Hematopoietic multipotent progenitor cell treated with erythropoietin and hydrocortisone succinate and interleukin-3 and kit ligand, for 8 days (in vitro differentiated cells): ENCODE measurements around the gene SEC22B.
"Not testable (repeated sequence)": the region's sequence is repeated elsewhere in the genome, so short reads cannot be mapped to it uniquely, and the experiment has no call there.

ENCODE experiments used
- DNase-seq: peaks from one replicate; pipeline ENCODE4 v3.0.0-alpha.2; 2015

The SEC22B gene

GRCh38 chr1:120144626-120145025 is 31.7 kb downstream of the SEC22B start:
- DNase-seq, result not testable (repeated sequence)

- DNase-seq, result not testable (repeated sequence)
These were observed 32.2 kb downstream of the SEC22B start for GRCh38 chr1:120144169-120144568.

GRCh38 chr1:120143334-120143733 is 33.0 kb downstream of the SEC22B start:
- peak; percentile 40 for DNase-seq

GRCh38 chr1:120142512-120143263 is 33.6 kb downstream of the SEC22B start:
- DNase-seq, result peak; percentile 46

- not testable (repeated sequence) for DNase-seq
These were observed 34.5 kb downstream of the SEC22B start for GRCh38 chr1:120141865-120142264.

- not testable (repeated sequence) for DNase-seq
These were observed 35.6 kb downstream of the SEC22B start for GRCh38 chr1:120140656-120141265.

GRCh38 chr1:120136086-120136485 is 40.2 kb downstream of the SEC22B start:
- DNase-seq, result not testable (repeated sequence)

GRCh38 chr1:120133928-120134325 is 42.4 kb downstream of the SEC22B start:
- not testable (repeated sequence) for DNase-seq

GRCh38 chr1:120133228-120133927 is 42.9 kb downstream of the SEC22B start:
- no peak for DNase-seq

- not testable (repeated sequence) for DNase-seq
These were observed 43.9 kb downstream of the SEC22B start for GRCh38 chr1:120132406-120132763.

- not testable (repeated sequence) for DNase-seq
These were observed 44.5 kb downstream of the SEC22B start for GRCh38 chr1:120131611-120132405.

- not testable (repeated sequence) for DNase-seq
These were observed 48.4 kb downstream of the SEC22B start for GRCh38 chr1:120127921-120128320.

GRCh38 chr1:120126216-120126615 is 50.1 kb downstream of the SEC22B start:
- DNase-seq, result not testable (repeated sequence)

GRCh38 chr1:120124628-120125027 is 51.7 kb downstream of the SEC22B start:
- DNase-seq, result not testable (repeated sequence)

- DNase-seq, result not testable (repeated sequence)
These were observed 52.4 kb downstream of the SEC22B start for GRCh38 chr1:120123813-120124510.

GRCh38 chr1:120122262-120122893 is 53.9 kb downstream of the SEC22B start:
- DNase-seq, result not testable (repeated sequence)

- not testable (repeated sequence) for DNase-seq
These were observed 54.5 kb downstream of the SEC22B start for GRCh38 chr1:120121830-120122229.

- not testable (repeated sequence) for DNase-seq
These were observed 55.8 kb downstream of the SEC22B start for GRCh38 chr1:120120525-120120924.

- not testable (repeated sequence) for DNase-seq
These were observed 58.7 kb downstream of the SEC22B start for GRCh38 chr1:120117371-120118177.

GRCh38 chr1:120116094-120116493 is 60.2 kb downstream of the SEC22B start:
- DNase-seq, result not testable (repeated sequence)

- DNase-seq, result not testable (repeated sequence)
These were observed 63.2 kb downstream of the SEC22B start for GRCh38 chr1:120113134-120113533.
